SU-DHL-6 (cell line): ENCODE data around the gene TIAM2.

Experiments
- H2AFZ ChIP-seq: fragments of 200-600 bp; sonication (generic); 2 replicates; pipeline ENCODE4 v1.6.1; 2014; ENCODE audit warnings: low read depth, mild to moderate bottlenecking, moderate library complexity, mixed read lengths, antibody characterized with exemption, low read length; ENCODE audit not compliant: severe bottlenecking
- H3F3A ChIP-seq: fragments of 200-600 bp; shearing (Covaris generic); 2 replicates; pipeline ENCODE4 v1.6.0; 2016; ENCODE audit warnings: antibody characterized with exemption, mild to moderate bottlenecking; ENCODE audit not compliant: insufficient read depth
- H3K27ac ChIP-seq: fragments of 200-600 bp; sonication (generic); 2 replicates; pipeline ENCODE4 v1.5.1; 2016; ENCODE audit warnings: low read depth, mild to moderate bottlenecking, low read length, moderate library complexity, mixed read lengths
- H3K27me3 ChIP-seq: fragments of 200-600 bp; sonication (generic), shearing (Covaris generic); 2 replicates; pipeline ENCODE4 v1.6.0; 2014; ENCODE audit warnings: mild to moderate bottlenecking, low read length
- H3K36me3 ChIP-seq: fragments of 200-600 bp; sonication (generic); 2 replicates; pipeline ENCODE4 v1.6.1; 2014; ENCODE audit warnings: mild to moderate bottlenecking, low read length, mixed read lengths
- H3K4me2 ChIP-seq: fragments of 300-600, 200-600 bp; shearing (Covaris generic), sonication (generic); 2 replicates; pipeline ENCODE4 v1.6.0; 2014; ENCODE audit warnings: low read length, low read depth, mild to moderate bottlenecking; ENCODE audit not compliant: poor library complexity, severe bottlenecking
- H3K4me3 ChIP-seq: fragments of 200-600 bp; sonication (generic); 2 replicates; pipeline ENCODE4 v1.5.1; 2014; ENCODE audit warnings: antibody characterized with exemption, low read length, mild to moderate bottlenecking, mixed read lengths; ENCODE audit not compliant: insufficient read depth, poor library complexity, severe bottlenecking
- H3K79me2 ChIP-seq: fragments of 200-600 bp; sonication (generic); 2 replicates; pipeline ENCODE4 v1.6.1; 2014; ENCODE audit warnings: mild to moderate bottlenecking, low read length, moderate library complexity; ENCODE audit not compliant: insufficient read depth
- H3K9ac ChIP-seq: fragments of 200-600 bp; sonication (generic); 2 replicates; pipeline ENCODE4 v1.7.0; 2014; ENCODE audit warnings: mild to moderate bottlenecking, low read length
- H3K9me2 ChIP-seq: fragments of 200-600 bp; sonication (generic); replicated peaks from 2 replicates; pipeline ENCODE4 v1.6.1; 2014; ENCODE audit warnings: low read length; ENCODE audit not compliant: insufficient read depth
- H3K9me3 ChIP-seq: fragments of 200-600 bp; sonication (generic); 2 replicates; pipeline ENCODE4 v1.6.1; 2014; ENCODE audit warnings: low read length, mixed read lengths; ENCODE audit not compliant: insufficient read depth
- H4K20me1 ChIP-seq: fragments of 200-600 bp; sonication (generic); 2 replicates; pipeline ENCODE4 v1.6.1; 2014; ENCODE audit warnings: low read depth, mild to moderate bottlenecking, antibody characterized with exemption, low read length, moderate library complexity, mixed read lengths
- EZH2phosphoT487 ChIP-seq: fragments of 200-600 bp; sonication (generic), shearing (Covaris generic); conservative IDR thresholded peaks from 2 replicates; pipeline ENCODE4 v1.6.1; 2018; ENCODE audit warnings: mild to moderate bottlenecking, antibody characterized with exemption, low read length, moderate library complexity, mixed read lengths
- TF ChIP-seq, protein P1 (sequence below): fragments of 200-600 bp; sonication (generic); IDR thresholded peaks from one replicate; pipeline ENCODE4 v1.5.1; 2017; ENCODE audit warnings: antibody characterized with exemption, mild to moderate bottlenecking, low read length, moderate library complexity; ENCODE audit not compliant: insufficient read depth, poor library complexity, severe bottlenecking

The TIAM2 gene

DNA sequence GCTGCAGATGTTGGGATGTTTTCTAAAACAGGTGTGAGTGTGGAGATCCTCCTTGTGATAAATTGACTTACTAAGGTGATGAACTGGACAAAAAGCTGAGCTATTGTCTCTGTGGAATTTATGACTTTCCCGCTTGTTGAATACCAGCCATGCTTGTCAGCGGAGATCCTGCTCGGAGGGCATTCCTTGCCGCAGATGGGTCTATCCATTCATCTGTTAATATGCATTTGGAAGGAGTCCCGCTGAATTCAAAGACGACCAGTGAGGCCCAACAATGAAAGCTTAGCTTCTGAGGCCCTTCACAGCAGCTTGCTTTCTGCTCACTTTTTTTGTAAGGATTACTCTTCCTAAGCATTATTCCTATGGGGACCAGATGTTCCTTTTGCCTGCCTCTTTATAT is 124.9 kb downstream of the TIAM2 start:
- Histone ChIP-seq H3K36me3 (no peaks in the 10 kb centered on the region), H2AFZ (no peak overlapping the region), H3K9me2 (no peaks in the 10 kb centered on the region), H3K9ac (no peak overlapping the region), H3K27ac (no peak overlapping the region), H4K20me1 (no peaks in the 10 kb centered on the region), H3F3A (no peaks in the 10 kb centered on the region), H3K4me2 (no peak overlapping the region), H3K27me3 (no peaks in the 10 kb centered on the region), H3K4me3 (no peak overlapping the region), H3K9me3 (no peaks in the 10 kb centered on the region), H3K79me2 (no peaks in the 10 kb centered on the region)
- TF ChIP-seq EZH2phosphoT487, result no peak
- TF ChIP-seq, protein P1, sequence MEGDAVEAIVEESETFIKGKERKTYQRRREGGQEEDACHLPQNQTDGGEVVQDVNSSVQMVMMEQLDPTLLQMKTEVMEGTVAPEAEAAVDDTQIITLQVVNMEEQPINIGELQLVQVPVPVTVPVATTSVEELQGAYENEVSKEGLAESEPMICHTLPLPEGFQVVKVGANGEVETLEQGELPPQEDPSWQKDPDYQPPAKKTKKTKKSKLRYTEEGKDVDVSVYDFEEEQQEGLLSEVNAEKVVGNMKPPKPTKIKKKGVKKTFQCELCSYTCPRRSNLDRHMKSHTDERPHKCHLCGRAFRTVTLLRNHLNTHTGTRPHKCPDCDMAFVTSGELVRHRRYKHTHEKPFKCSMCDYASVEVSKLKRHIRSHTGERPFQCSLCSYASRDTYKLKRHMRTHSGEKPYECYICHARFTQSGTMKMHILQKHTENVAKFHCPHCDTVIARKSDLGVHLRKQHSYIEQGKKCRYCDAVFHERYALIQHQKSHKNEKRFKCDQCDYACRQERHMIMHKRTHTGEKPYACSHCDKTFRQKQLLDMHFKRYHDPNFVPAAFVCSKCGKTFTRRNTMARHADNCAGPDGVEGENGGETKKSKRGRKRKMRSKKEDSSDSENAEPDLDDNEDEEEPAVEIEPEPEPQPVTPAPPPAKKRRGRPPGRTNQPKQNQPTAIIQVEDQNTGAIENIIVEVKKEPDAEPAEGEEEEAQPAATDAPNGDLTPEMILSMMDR, result no peak

DNA sequence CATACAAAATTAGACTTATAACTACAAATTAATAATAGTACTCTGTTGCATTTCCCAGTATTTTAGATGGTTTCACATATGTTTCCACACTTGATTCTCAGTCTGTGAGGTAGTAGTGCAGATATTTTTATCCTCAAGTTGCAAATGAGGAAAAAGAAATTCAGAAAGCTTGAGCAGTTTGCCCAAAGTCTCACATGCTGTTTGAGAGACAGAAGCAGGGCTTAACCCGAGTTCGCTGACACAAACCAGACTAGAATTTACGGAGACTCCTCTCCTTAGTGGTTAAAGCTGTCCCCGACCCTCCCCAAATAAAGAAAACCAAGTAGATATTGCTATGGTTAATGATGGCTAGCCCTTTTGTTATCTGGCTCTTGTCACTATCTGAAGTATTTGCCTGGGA is 126.2 kb downstream of the TIAM2 start:
- H3K27me3 ChIP-seq, result no peaks in the 10 kb centered on the region
- H3K4me2 ChIP-seq, result no peak overlapping the region
- H3K9me3 ChIP-seq, result no peaks in the 10 kb centered on the region
- H3K79me2 ChIP-seq, result no peaks in the 10 kb centered on the region
- H3K36me3 ChIP-seq, result no peaks in the 10 kb centered on the region
- TF ChIP-seq, protein P1, result no peak
- no peak for TF ChIP-seq EZH2phosphoT487
- H2AFZ ChIP-seq, result no peak overlapping the region
- H3K9me2 ChIP-seq, result no peaks in the 10 kb centered on the region
- no peaks in the 10 kb centered on the region for H4K20me1 ChIP-seq
- H3K4me3 ChIP-seq, result no peak overlapping the region
- H3F3A ChIP-seq, result no peaks in the 10 kb centered on the region
- H3K27ac ChIP-seq, result no peak overlapping the region
- no peak overlapping the region for H3K9ac ChIP-seq

DNA sequence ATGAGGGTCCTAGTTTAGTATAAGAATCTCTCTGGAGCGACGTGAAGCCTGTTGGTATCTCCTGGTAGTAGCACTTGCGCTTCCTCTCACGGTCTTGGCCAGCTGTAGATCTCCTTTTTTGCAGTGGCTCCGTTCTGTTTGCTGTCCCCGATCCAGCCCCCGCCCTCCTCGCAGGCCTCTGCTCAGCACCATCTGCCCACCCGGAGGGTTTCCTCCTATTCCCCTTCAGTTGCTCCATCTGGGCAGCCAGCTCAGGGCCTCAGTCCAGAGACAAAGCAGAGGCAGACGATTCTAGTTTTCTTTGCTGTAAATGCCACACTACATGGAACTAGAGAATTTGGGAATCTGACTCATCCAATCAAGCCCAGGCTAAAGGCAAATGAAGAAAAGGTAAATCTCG is 126.6 kb downstream of the TIAM2 start:
- Histone ChIP-seq H3K27ac (no peak overlapping the region), H2AFZ (no peak overlapping the region), H3K4me3 (no peak overlapping the region)

More for the DNA sequence above, 126.6 kb downstream of the TIAM2 start:
- Histone ChIP-seq H3K9ac (no peak overlapping the region), H3F3A (no peaks in the 10 kb centered on the region), H3K9me3 (no peaks in the 10 kb centered on the region), H3K79me2 (no peaks in the 10 kb centered on the region), H3K27me3 (no peaks in the 10 kb centered on the region), H4K20me1 (no peaks in the 10 kb centered on the region), H3K9me2 (no peaks in the 10 kb centered on the region), H3K4me2 (no peak overlapping the region), H3K36me3 (no peaks in the 10 kb centered on the region)
- TF ChIP-seq, protein P1, result no peak
